Nephron (organoid): ENCODE measurements around the gene ITGA7.

Experiments
- H3K27ac Mint-ChIP-seq, 3 experiments: 2 replicates each; pipeline ENCODE4 v1.8.0; 2020; ENCODE audit warnings: mixed read lengths in 3 of 3, mild to moderate bottlenecking in 2 of 3, moderate library complexity in 1 of 3
- H3K27me3 Mint-ChIP-seq: 2 replicates; pipeline ENCODE4 v1.8.0; 2021; ENCODE audit warnings: low read depth, mild to moderate bottlenecking, moderate library complexity, mixed read lengths
- H3K36me3 Mint-ChIP-seq: 2 replicates; pipeline ENCODE4 v1.8.0; 2020; ENCODE audit warnings: low read depth, mixed read lengths
- H3K4me1 Mint-ChIP-seq: 2 replicates; pipeline ENCODE4 v1.8.0; 2020; ENCODE audit warnings: mixed read lengths
- H3K4me3 Mint-ChIP-seq, 3 experiments: 2 replicates each; pipeline ENCODE4 v1.8.0; 2020; ENCODE audit warnings: mild to moderate bottlenecking in 3 of 3, mixed read lengths in 3 of 3, moderate library complexity in 2 of 3
- H3K9me3 Mint-ChIP-seq: 2 replicates; pipeline ENCODE4 v1.8.0; 2020; ENCODE audit warnings: mixed read lengths
- TF ChIP-seq, protein P1 (sequence below), 3 experiments: fragments of 200-600 bp; sonication (generic); IDR thresholded peaks; one replicate each; pipeline ENCODE4 v1.5.0; 2021; ENCODE audit warnings: antibody characterized with exemption in 3 of 3; ENCODE audit not compliant: unreplicated experiment in 3 of 3

Gene ITGA7

DNA sequence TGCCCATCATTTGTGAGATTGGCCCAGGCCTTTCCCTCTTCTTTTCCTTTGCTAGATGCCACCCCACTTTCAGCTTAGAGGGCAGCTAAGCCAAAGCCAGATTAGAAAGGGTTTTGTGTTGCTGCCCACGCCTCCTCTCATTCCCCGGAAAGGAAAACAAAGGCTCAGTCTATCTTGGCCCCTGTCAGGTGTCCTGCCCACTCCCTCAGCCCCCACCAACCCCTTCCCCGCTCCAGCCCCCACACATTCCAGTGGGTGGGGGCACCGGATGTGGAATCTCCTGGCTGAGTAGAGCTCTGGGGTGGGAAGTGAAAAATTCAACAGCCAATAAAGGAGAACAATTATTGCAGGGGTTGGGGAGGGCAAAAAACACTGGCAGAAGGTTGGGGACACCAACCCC, 10.3 kb upstream of the ITGA7 start:
- H3K36me3 Mint-ChIP-seq: peaks cover under 1% of the 10 kb centered on the region
- peak overlapping the region; percentile 89 to 94 (median 92) for H3K4me3 Mint-ChIP-seq
- no peaks in the 10 kb centered on the region for H3K9me3 Mint-ChIP-seq
- H3K27ac Mint-ChIP-seq: peak overlapping the region; percentile 91 to 93 (median 92)
- no peaks in the 10 kb centered on the region for H3K27me3 Mint-ChIP-seq
- H3K4me1 Mint-ChIP-seq: peaks cover 60% of the 10 kb centered on the region
- TF ChIP-seq, protein P1, sequence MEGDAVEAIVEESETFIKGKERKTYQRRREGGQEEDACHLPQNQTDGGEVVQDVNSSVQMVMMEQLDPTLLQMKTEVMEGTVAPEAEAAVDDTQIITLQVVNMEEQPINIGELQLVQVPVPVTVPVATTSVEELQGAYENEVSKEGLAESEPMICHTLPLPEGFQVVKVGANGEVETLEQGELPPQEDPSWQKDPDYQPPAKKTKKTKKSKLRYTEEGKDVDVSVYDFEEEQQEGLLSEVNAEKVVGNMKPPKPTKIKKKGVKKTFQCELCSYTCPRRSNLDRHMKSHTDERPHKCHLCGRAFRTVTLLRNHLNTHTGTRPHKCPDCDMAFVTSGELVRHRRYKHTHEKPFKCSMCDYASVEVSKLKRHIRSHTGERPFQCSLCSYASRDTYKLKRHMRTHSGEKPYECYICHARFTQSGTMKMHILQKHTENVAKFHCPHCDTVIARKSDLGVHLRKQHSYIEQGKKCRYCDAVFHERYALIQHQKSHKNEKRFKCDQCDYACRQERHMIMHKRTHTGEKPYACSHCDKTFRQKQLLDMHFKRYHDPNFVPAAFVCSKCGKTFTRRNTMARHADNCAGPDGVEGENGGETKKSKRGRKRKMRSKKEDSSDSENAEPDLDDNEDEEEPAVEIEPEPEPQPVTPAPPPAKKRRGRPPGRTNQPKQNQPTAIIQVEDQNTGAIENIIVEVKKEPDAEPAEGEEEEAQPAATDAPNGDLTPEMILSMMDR (IDR thresholded peaks at IDR 0.05; ENCODE audit: unreplicated experiment in 3 of 3): no peak

DNA sequence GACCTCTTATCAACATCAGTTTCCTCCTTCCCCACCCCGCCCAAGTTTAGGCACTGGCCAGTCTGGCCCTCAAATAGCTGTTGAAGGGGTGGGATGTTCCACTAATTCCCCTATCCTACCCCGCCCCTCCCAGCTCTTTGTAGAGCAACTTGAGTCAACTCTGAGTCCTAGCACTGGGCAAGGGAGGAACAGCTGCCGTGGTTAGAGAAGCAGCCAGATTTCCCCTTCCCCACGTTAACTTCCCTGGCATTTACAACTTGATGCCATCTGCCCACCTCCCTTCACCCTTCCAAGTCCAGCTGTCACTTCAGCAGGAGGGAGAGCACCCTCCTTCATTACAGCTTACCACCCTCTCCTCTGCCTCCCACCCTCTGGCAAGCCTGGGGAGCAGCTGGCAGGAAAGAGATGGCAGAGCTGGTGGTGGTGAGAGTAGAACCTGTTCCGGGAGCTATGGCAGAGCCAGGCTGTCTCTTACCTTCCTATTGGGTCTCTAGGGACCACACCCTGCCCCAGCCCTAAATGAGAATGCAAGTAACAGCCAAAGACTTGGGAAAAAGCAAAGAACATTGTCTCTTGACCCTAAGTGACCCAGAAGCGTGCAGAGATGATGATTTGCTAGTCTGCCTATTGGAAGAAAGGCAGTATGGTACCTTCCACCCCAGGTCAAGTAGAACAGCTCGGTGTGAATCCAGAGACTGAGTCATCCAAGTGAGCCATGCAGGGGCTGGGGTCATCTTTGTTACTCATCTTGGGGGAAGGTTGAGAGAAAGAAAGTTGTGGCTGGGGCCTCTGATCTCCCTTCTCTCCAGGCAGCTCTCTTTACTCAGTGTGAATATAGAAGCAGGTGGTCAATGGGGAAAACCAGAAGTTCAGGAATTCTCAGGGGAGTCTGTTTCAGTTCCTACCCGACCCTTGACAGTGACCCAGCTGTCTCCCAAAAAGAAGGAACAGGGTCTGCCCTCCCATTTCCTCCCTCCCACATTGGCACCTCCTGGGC, 9.6 kb upstream of the ITGA7 start:
- Mint-ChIP-seq H3K9me3 (no peaks in the 10 kb centered on the region), H3K27me3 (no peaks in the 10 kb centered on the region), H3K4me1 (peaks cover 64% of the 10 kb centered on the region), H3K27ac (peak overlapping the region; percentile 91 to 93 (median 92)), H3K4me3 (peak overlapping the region; percentile 89 to 94 (median 92)), H3K36me3 (no peaks in the 10 kb centered on the region)
- TF ChIP-seq, protein P1 (IDR thresholded peaks at IDR 0.05; ENCODE audit: unreplicated experiment in 3 of 3): no peak

- TF ChIP-seq, protein P1 (IDR thresholded peaks at IDR 0.05; ENCODE audit: unreplicated experiment in 3 of 3): no peak
- peak overlapping the region; percentile 91 to 93 (median 92) for H3K27ac Mint-ChIP-seq
- H3K36me3 Mint-ChIP-seq: no peaks in the 10 kb centered on the region
- peaks cover 5% of the 10 kb centered on the region for H3K27me3 Mint-ChIP-seq
- H3K9me3 Mint-ChIP-seq: no peaks in the 10 kb centered on the region
- H3K4me3 Mint-ChIP-seq: peak overlapping the region; percentile 89 to 94 (median 92)
- peaks cover 72% of the 10 kb centered on the region for H3K4me1 Mint-ChIP-seq
These were observed 8.9 kb upstream of the ITGA7 start for GRCh38 chr12:55716582-55716957.

DNA sequence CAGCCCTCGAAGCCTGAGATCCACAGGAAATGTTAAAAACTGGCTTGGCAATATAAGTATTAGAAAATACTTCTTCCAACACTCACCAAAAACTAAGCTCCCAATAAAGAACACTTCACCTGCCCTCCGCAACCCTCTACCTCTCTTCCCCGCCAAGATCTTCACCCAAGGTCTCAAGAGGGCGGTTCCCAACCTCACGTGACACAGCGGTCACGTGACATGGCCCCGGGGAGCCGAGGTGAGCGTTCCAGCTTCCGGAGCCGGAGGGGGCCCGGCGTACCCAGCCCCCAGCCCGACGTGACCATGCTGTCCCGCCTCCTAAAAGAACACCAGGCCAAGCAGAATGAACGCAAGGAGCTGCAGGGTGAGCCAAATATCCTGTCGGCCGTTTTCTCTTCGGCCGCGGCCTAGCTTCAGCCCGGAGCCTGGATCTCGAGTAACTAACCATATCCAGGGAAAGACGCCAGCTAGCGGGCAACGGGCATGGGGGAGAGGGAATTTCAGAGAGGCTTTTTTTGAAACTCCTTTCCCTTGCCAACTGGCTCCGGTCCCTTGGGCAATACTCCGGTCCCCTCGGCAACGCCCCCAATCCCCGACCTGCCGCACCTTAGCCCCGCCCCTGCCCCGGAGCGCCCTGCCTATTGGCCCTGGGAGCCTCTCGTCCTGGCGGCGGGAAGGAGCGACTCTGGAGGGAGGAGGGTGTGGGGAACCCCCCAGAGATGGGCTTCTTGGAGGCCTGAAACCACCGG, 8.3 kb upstream of the ITGA7 start, which contains the start of gene BLOC1S1:
Gene BLOC1S1 (plus strand): TSS at position 214 of the 749 bp plus-strand sequence. CDS start 6 bp downstream, at position 220.
- H3K36me3 Mint-ChIP-seq: no peaks in the 10 kb centered on the region
- peaks cover 72% of the 10 kb centered on the region for H3K4me1 Mint-ChIP-seq
- no peaks in the 10 kb centered on the region for H3K9me3 Mint-ChIP-seq
- peak within 1 kb of the TSS; percentile 91 to 93 (median 92) for H3K27ac Mint-ChIP-seq
- H3K27me3 Mint-ChIP-seq: peaks cover 5% of the 10 kb centered on the region
- TF ChIP-seq, protein P1 (IDR thresholded peaks at IDR 0.05; ENCODE audit: unreplicated experiment in 3 of 3): no peak
- peak within 1 kb of the TSS; percentile 89 to 94 (median 92) for H3K4me3 Mint-ChIP-seq

- no peaks in the 10 kb centered on the region for H3K36me3 Mint-ChIP-seq
- H3K27ac Mint-ChIP-seq: peak overlapping the region; percentile 91 to 93 (median 92)
- TF ChIP-seq, protein P1 (IDR thresholded peaks at IDR 0.05; ENCODE audit: unreplicated experiment in 3 of 3): no peak
- peaks cover 65% of the 10 kb centered on the region for H3K4me1 Mint-ChIP-seq
- H3K4me3 Mint-ChIP-seq: peak overlapping the region; percentile 89 to 94 (median 92)
- H3K9me3 Mint-ChIP-seq: no peaks in the 10 kb centered on the region
- peaks cover 10% of the 10 kb centered on the region for H3K27me3 Mint-ChIP-seq
These were observed 7.6 kb upstream of the ITGA7 start for GRCh38 chr12:55715169-55715764.
